Thyroid gland (tissue), 4 donors: ENCODE data around the gene C14orf93.

Experiments used
- CTCF ChIP-seq, 6 experiments: fragments of 200-600 bp in 3 of 6; fragments of 450-650 bp in 3 of 6; sonication (generic) in 3 of 6; IDR thresholded peaks; one replicate each; pipeline ENCODE4 v1.5.1; 2016 to 2019; ENCODE audit warnings: antibody characterized with exemption in 6 of 6, mild to moderate bottlenecking in 2 of 6, inconsistent platforms in 1 of 6, moderate library complexity in 1 of 6
- POLR2A ChIP-seq, 2 donors: fragments of 450-650 bp; IDR thresholded peaks; one replicate each; pipeline ENCODE4 v1.6.1; 2017; ENCODE audit warnings: antibody characterized with exemption in 2 of 2, mild to moderate bottlenecking in 2 of 2, moderate library complexity in 1 of 2

GRCh38 chr14:23008831-23009230 is 1.1 kb downstream of the C14orf93 start:
- TF ChIP-seq CTCF (IDR thresholded peaks at IDR 0.05) (no peak), POLR2A (IDR thresholded peaks at IDR 0.05) (no peak)
